GM23338 (cell line): ENCODE data around the gene FAM171A1. TPM values are rescaled to one million over a fixed set of nuclear protein-coding genes. Genes with fewer than 3 reads are reported as not detected.

ENCODE experiments used
- ATAC-seq: fragments of 200-7000 bp; cut with Tn5 transposase; 3 replicates; pipeline ENCODE4 v1.9.1; 2020
- DNase-seq: peaks from one replicate; pipeline ENCODE4 v3.0.0-alpha.2; 2015; ENCODE audit warnings: low spot score
- H2AFZ ChIP-seq: fragments of 200-600 bp; sonication (generic); 2 replicates; pipeline ENCODE4 v1.8.0; 2016; ENCODE audit warnings: antibody characterized with exemption, mild to moderate bottlenecking, moderate library complexity
- H3F3A ChIP-seq: fragments of 200-600 bp; sonication (generic); replicated peaks from 2 replicates; pipeline ENCODE4 v1.8.0; 2017; ENCODE audit warnings: antibody characterized with exemption, mixed run types, low read depth
- H3K27ac ChIP-seq: fragments of 200-600 bp; sonication (generic); 2 replicates; pipeline ENCODE4 v1.6.1; 2016; ENCODE audit warnings: low read depth
- H3K27me3 ChIP-seq: fragments of 200-600 bp; sonication (generic); 2 replicates; pipeline ENCODE4 v1.8.0; 2016; ENCODE audit warnings: mild to moderate bottlenecking, mixed run types, moderate library complexity; ENCODE audit not compliant: insufficient read depth
- H3K36me3 ChIP-seq: fragments of 200-600 bp; sonication (generic); 2 replicates; pipeline ENCODE4 v1.8.0; 2016; ENCODE audit warnings: mild to moderate bottlenecking; ENCODE audit not compliant: insufficient read depth
- H3K4me1 ChIP-seq: fragments of 200-600 bp; sonication (generic); 2 replicates; pipeline ENCODE4 v1.8.0; 2016; ENCODE audit warnings: mild to moderate bottlenecking, moderate library complexity; ENCODE audit not compliant: insufficient read depth
- H3K4me2 ChIP-seq: fragments of 200-600 bp; sonication (generic); 2 replicates; pipeline ENCODE4 v1.7.1; 2017; ENCODE audit warnings: mixed run types
- H3K4me3 ChIP-seq: fragments of 200-600 bp; sonication (generic); 2 replicates; pipeline ENCODE4 v1.6.1; 2016; ENCODE audit warnings: mixed run types
- H3K79me2 ChIP-seq: fragments of 200-600 bp; sonication (generic); replicated peaks from 2 replicates; pipeline ENCODE4 v1.8.0; 2017; ENCODE audit warnings: mild to moderate bottlenecking; ENCODE audit not compliant: insufficient read depth
- H3K9me2 ChIP-seq: fragments of 200-600 bp; sonication (generic); 2 replicates; pipeline ENCODE4 v1.8.0; 2017; ENCODE audit not compliant: insufficient read depth
- H4K20me1 ChIP-seq: fragments of 200-600 bp; sonication (generic); replicated peaks from 2 replicates; pipeline ENCODE4 v1.8.0; 2017; ENCODE audit warnings: mild to moderate bottlenecking; ENCODE audit not compliant: insufficient read depth
- H3K27ac Mint-ChIP-seq: 2 replicates; pipeline ENCODE4 v1.8.0; 2020; ENCODE audit warnings: inconsistent platforms, mild to moderate bottlenecking, moderate library complexity, mixed read lengths
- H3K27me3 Mint-ChIP-seq: 3 replicates; pipeline ENCODE4 v1.8.0; 2022; ENCODE audit warnings: low read depth, mild to moderate bottlenecking, moderate library complexity, mixed read lengths, inconsistent platforms; ENCODE audit not compliant: insufficient read depth, poor library complexity
- H3K36me3 Mint-ChIP-seq: 3 replicates; pipeline ENCODE4 v1.8.0; 2021; ENCODE audit warnings: low read depth, mild to moderate bottlenecking, inconsistent platforms, moderate library complexity, mixed read lengths
- H3K4me1 Mint-ChIP-seq: 3 replicates; pipeline ENCODE4 v1.8.0; 2020; ENCODE audit warnings: mild to moderate bottlenecking, inconsistent platforms, mixed read lengths
- H3K4me3 Mint-ChIP-seq: 3 replicates; pipeline ENCODE4 v1.8.0; 2021; ENCODE audit warnings: moderate library complexity, mild to moderate bottlenecking, inconsistent platforms, mixed read lengths
- H3K9me3 Mint-ChIP-seq: 3 replicates; pipeline ENCODE4 v1.8.0; 2020; ENCODE audit warnings: moderate library complexity, mild to moderate bottlenecking, inconsistent platforms, mixed read lengths
- ETS1 ChIP-seq: IDR thresholded peaks from 2 replicates; pipeline ENCODE4 v1.6.1; 2016; ENCODE audit warnings: antibody characterized with exemption
- EZH2 ChIP-seq: fragments of 200-600 bp; sonication (generic); IDR thresholded peaks from one replicate; pipeline ENCODE4 v1.8.0; 2017; ENCODE audit warnings: antibody characterized with exemption, mild to moderate bottlenecking, low read depth; ENCODE audit not compliant: unreplicated experiment
- JUNB ChIP-seq: IDR thresholded peaks from one replicate; pipeline ENCODE4 v1.6.1; 2016; ENCODE audit warnings: antibody characterized with exemption; ENCODE audit not compliant: unreplicated experiment
- NANOG ChIP-seq: IDR thresholded peaks from 2 replicates; pipeline ENCODE4 v1.6.1; 2016; ENCODE audit warnings: antibody characterized with exemption, borderline replicate concordance
- POLR2AphosphoS5 ChIP-seq: IDR thresholded peaks from 2 replicates; pipeline ENCODE4 v1.6.1; 2016; ENCODE audit warnings: antibody characterized with exemption, low read depth
- REST ChIP-seq: IDR thresholded peaks from one replicate; pipeline ENCODE4 v1.6.1; 2018; ENCODE audit warnings: antibody characterized with exemption; ENCODE audit not compliant: unreplicated experiment
- polyA plus RNA-seq: library from polyadenylated mRNA; unstranded; fragments of >200 nt; fragmentation: Nextera tagmentation; extraction: Ambion mirVana; gene quantifications from 2 replicates; pipeline ENCODE4 v1.2.1, GENCODE V29; 2016
- total RNA-seq: library from RNA; depleted of rRNA; stranded (reverse); fragments of >200 nt; shearing (Covaris generic); gene quantifications from 2 replicates; pipeline ENCODE4 v1.2.3, GENCODE V29; 2014

FAM171A1 gene
- total and polyA plus RNA-seq, 2 experiments from 2014 or later = 11.3 to 32.2 TPM

- Mint-ChIP-seq H3K4me1 (peaks cover 42% of the 10 kb centered on the region), H3K4me3 (no peak overlapping the region), H3K36me3 (no peaks in the 10 kb centered on the region; the same call in 2 of the 3 replicates), H3K27me3 (peaks cover 9% of the 10 kb centered on the region), H3K9me3 (no peaks in the 10 kb centered on the region), H3K27ac (no peak overlapping the region)
- H3K4me2 ChIP-seq = no peak overlapping the region
- H3K36me3 ChIP-seq = no peaks in the 10 kb centered on the region
- no peaks in the 10 kb centered on the region for H3K9me2 ChIP-seq
- H4K20me1 ChIP-seq = no peaks in the 10 kb centered on the region; the same call in 1 of the 2 replicates
- H3F3A ChIP-seq = no peaks in the 10 kb centered on the region
- no peak for DNase-seq
- no peak overlapping the region for H3K4me3 ChIP-seq
- H3K4me1 ChIP-seq = peaks cover 15% of the 10 kb centered on the region; the same call in 1 of the 2 replicates
- H3K27ac ChIP-seq = peak overlapping the region; percentile 59; the same call in 1 of the 2 replicates
- no peak overlapping the region for H2AFZ ChIP-seq
- peaks cover 6% of the 10 kb centered on the region for H3K79me2 ChIP-seq
- TF ChIP-seq POLR2AphosphoS5 (no peak), REST (no peak), JUNB (no peak), NANOG (no peak), ETS1 (no peak)
- no peaks in the 10 kb centered on the region for H3K27me3 ChIP-seq
- ATAC-seq = no peak
These were observed 58.0 kb downstream of the FAM171A1 start for GRCh38 chr10:15313047-15313446.

DNA sequence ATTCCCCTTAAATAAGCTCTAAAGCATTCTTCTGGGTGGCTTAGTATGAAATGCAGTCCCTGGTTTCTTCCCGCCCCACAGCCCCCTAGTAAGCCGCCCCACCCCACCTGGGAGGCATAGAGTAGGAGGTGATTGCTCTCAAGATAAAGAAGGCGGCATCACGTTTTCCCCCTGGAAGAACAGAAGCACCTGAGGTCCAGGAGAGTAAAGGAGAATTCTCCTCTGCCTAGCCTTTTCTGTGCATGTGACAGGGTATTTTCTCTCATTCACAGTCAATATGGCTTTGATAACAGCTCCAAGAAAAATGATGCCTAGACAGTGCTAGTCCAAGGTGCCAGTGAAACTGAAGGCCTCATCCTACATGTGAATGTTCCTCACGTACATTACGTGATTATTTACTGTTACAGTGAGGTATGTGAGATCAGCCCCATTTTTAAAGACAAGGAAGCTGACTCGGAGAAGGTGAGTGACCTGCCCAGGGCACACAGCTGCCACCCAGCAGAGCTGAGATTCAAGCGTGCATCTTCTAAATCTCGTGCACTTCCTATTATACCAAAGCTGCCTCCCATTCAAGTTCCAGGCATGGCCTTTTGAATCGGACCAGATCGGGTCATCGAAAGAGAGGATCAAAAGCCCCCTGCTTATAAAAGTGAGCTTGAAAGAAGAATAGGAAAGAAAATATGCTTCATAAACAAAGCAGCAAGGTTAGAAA, 59.4 kb downstream of the FAM171A1 start:
- H3F3A ChIP-seq = no peaks in the 10 kb centered on the region
- no peaks in the 10 kb centered on the region; the same call in 2 of the 3 replicates for H3K36me3 Mint-ChIP-seq
- no peak overlapping the region for H3K27ac Mint-ChIP-seq
- peaks cover 15% of the 10 kb centered on the region; the same call in 1 of the 2 replicates for H3K4me1 ChIP-seq
- no peak overlapping the region; the same call in 2 of the 3 replicates for H3K4me3 Mint-ChIP-seq
- peaks cover 39% of the 10 kb centered on the region for H3K4me1 Mint-ChIP-seq
- H2AFZ ChIP-seq = no peak overlapping the region
- H3K27me3 Mint-ChIP-seq = peaks cover 7% of the 10 kb centered on the region
- H3K4me2 ChIP-seq = no peak overlapping the region
- ATAC-seq (no peak; the same call in 2 of the 3 replicates), DNase-seq (no peak)
- no peaks in the 10 kb centered on the region for H3K36me3 ChIP-seq
- H3K27me3 ChIP-seq = no peaks in the 10 kb centered on the region
- H3K27ac ChIP-seq = 0 out of 2 replicates have a peak overlapping the region, but pooled peaks have one; percentile 4
- no peaks in the 10 kb centered on the region for H3K9me2 ChIP-seq
- no peak overlapping the region for H3K4me3 ChIP-seq
- peaks cover 6% of the 10 kb centered on the region for H3K79me2 ChIP-seq
- H3K9me3 Mint-ChIP-seq = no peaks in the 10 kb centered on the region
- H4K20me1 ChIP-seq = no peaks in the 10 kb centered on the region; the same call in 1 of the 2 replicates
- TF ChIP-seq NANOG = no peak
- no peak for TF ChIP-seq REST
- no peak for TF ChIP-seq ETS1
- TF ChIP-seq POLR2AphosphoS5 = no peak
- TF ChIP-seq EZH2 = no peak
- TF ChIP-seq JUNB = no peak
